IPS-20b (cell line): ENCODE data around the gene ASH1L.
"Not testable (repeated sequence)": the region's sequence is repeated elsewhere in the genome, so short reads cannot be mapped to it uniquely, and the experiment has no call there.

Experiments used
- H3K27ac ChIP-seq: one replicate; pipeline ENCODE4 v1.5.1; 2013; ENCODE audit warnings: low read length
- H3K27me3 ChIP-seq: 2 replicates; pipeline ENCODE4 v1.6.1; 2013; ENCODE audit warnings: mild to moderate bottlenecking, low read length, inconsistent platforms; ENCODE audit not compliant: insufficient read depth
- H3K36me3 ChIP-seq: 2 replicates; pipeline ENCODE4 v1.6.1; 2013; ENCODE audit warnings: low read depth, mild to moderate bottlenecking, inconsistent platforms, low read length, moderate library complexity; ENCODE audit not compliant: insufficient read depth
- H3K4me1 ChIP-seq: 2 replicates; pipeline ENCODE4 v1.6.1; 2013; ENCODE audit warnings: mild to moderate bottlenecking, control low read depth, inconsistent platforms, low read length, moderate library complexity; ENCODE audit not compliant: insufficient read depth
- H3K4me3 ChIP-seq: 2 replicates; pipeline ENCODE4 v1.5.1; 2013; ENCODE audit warnings: mild to moderate bottlenecking, low read length, inconsistent platforms
- H3K9ac ChIP-seq: 2 replicates; pipeline ENCODE4 v1.6.1; 2013; ENCODE audit warnings: low read depth, mild to moderate bottlenecking, inconsistent platforms, low read length, moderate library complexity
- H3K9me3 ChIP-seq: 2 replicates; pipeline ENCODE4 v1.6.1; 2013; ENCODE audit warnings: mild to moderate bottlenecking, low read depth, low read length, inconsistent platforms; ENCODE audit not compliant: insufficient read depth

The ASH1L gene

DNA sequence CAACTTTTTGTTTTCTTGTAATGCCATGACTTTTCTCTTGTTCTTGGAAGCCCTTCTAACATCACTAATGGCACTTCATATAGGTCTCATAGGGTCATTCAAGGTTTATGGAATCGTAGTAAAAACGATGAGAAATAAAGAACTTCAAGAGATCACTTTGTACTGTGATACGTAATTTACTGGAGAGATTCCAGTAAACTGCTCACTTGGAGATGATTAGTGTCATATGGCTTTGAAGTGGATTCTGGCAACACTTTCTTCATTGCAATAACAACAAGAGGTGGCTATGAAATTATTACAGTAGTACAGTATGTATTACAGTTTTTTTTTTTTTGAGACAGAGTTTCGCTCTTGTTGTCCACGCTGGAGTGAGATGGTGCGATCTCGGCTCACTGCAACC is 138.5 kb downstream of the ASH1L start:
- H3K36me3 ChIP-seq = peaks cover 2% of the 10 kb centered on the region; the same call in 1 of the 2 replicates

DNA sequence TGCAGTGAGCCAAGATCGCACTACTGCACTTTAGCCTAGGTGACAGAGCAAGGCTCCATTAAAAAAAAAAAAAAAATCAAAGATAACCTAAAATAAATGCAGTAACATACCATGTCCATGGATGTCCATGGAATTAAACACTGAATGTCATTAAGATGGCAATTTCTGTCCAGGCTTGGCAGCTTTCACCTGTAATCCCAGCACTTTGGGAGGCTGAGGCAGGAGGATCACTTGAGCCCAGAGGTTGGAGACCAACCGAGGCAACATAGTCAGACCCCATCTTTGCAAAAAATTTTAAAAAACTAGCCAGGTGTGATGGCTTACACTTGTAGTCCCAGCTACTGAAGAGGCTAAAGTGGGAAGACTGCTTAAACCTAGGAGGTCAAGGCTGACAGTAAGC is 141.8 kb downstream of the ASH1L start:
- Histone ChIP-seq H3K27me3 (no peaks in the 10 kb centered on the region), H3K27ac (no peak overlapping the region), H3K9me3 (no peaks in the 10 kb centered on the region), H3K9ac (no peak overlapping the region), H3K4me1 (no peaks in the 10 kb centered on the region), H3K36me3 (no peaks in the 10 kb centered on the region), H3K4me3 (no peak overlapping the region)

More for the DNA sequence above, 138.5 kb downstream of the ASH1L start:
- Histone ChIP-seq H3K4me1 (no peaks in the 10 kb centered on the region), H3K27me3 (no peaks in the 10 kb centered on the region), H3K27ac (no peak overlapping the region), H3K9me3 (peaks cover 1% of the 10 kb centered on the region; the same call in 1 of the 2 replicates), H3K4me3 (no peak overlapping the region), H3K9ac (no peak overlapping the region)

DNA sequence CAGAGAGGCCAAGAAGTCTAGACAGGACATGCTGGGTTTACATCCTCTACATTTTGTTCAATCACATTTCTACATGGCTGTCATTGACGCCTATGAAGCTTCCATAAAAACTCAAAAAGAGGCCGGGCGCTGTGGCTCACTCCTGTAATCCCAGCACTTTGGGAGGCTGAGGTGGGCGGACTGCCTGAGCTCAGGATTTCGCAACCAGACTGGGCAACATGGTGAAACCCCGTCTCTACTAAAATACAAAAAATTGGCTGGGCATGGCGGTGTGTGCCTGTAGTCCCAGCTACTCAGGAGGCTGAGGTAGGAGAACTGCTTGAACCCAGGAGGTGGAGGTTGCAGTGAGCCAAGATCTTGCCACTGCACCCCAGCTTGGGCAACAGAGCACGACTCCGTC is 150.8 kb downstream of the ASH1L start:
- H3K36me3 ChIP-seq = peaks cover 40% of the 10 kb centered on the region
- not testable (repeated sequence) for H3K9ac ChIP-seq, H3K4me1 ChIP-seq, H3K27me3 ChIP-seq, H3K27ac ChIP-seq, H3K9me3 ChIP-seq, H3K4me3 ChIP-seq

DNA sequence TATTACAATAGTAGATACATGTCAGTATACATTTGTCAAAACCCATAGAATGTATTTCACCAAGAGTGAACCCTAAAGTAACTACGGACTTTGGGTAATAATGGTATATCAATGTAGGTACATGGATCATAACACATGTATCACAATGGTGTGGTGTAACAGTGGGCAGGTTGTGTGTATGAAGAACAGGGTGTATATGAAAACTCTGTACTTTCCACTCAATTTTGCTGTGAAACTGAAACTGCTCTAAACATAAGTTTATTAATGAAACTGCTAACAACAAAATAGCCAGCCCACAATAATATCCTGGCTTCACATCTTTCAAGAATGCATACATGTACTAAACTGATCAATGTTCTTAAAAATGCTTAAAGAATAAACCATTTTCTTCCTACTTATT is 151.7 kb downstream of the ASH1L start:
- peaks cover 40% of the 10 kb centered on the region for H3K36me3 ChIP-seq
- H3K27me3 ChIP-seq = no peaks in the 10 kb centered on the region
- no peak overlapping the region for H3K4me3 ChIP-seq
- H3K4me1 ChIP-seq = no peaks in the 10 kb centered on the region
- no peak overlapping the region for H3K9ac ChIP-seq
- H3K9me3 ChIP-seq = no peaks in the 10 kb centered on the region
- no peak overlapping the region for H3K27ac ChIP-seq

DNA sequence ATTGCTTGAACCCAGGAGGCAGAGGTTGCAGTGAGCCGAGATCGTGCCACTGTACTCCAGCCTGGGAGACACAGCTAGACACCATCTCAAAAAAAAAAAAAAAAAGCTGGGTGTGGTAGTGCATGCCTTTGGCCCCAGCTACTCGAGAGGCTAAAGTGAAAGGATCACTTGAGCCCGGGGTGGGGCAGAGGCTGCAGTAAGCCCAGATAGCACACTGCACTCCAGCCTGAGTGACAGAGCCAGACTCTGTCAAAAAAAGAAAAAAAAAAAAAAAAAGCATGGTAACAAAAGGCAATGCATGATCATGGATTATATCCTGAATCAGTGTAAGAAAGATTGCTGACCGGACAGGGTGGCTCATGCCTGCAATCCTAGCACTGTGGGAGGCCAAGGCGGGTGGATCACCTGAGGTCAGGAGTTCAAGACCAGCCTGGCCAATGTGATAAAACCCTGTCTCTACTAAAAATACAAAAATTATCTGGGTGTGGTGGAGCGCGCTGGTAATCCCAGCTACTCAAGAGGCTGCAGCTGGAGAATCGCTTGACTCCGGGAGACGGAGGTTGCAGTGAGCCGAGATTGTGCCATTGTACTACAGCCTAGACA is 165.6 kb downstream of the ASH1L start:
- Histone ChIP-seq H3K9ac (no peak overlapping the region), H3K27ac (no peak overlapping the region), H3K36me3 (peaks cover 41% of the 10 kb centered on the region; the same call in 1 of the 2 replicates), H3K4me1 (no peaks in the 10 kb centered on the region), H3K4me3 (no peak overlapping the region), H3K9me3 (no peaks in the 10 kb centered on the region), H3K27me3 (no peaks in the 10 kb centered on the region)

DNA sequence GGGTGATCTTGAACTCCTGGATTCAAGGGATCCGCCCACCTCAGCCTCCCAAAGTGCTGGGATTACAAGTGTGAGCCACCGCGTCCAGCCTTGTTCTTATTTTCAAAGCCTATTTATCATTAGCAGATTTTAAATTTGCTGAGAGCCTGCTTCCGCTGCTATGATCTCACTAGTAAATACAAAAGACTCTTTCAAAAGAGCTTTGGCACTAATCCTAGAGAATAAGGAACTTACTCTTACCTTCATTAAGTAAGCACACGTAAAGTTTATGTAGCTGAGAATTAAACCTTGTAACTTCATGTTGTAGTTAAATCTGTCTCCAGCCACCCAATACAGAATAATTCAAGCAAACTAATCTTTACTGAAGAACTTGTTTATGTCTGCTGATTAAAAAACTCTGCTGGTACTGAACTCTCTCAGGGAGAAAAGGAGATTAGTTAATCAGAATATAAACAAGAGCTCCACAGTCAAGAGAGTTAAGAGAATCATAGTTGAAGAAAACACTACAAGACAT is 169.6 kb downstream of the ASH1L start:
- H3K27me3 ChIP-seq = no peaks in the 10 kb centered on the region
- no peak overlapping the region for H3K9ac ChIP-seq
- H3K4me1 ChIP-seq = no peaks in the 10 kb centered on the region
- no peak overlapping the region for H3K4me3 ChIP-seq
- H3K9me3 ChIP-seq = no peaks in the 10 kb centered on the region
- H3K27ac ChIP-seq = no peak overlapping the region
- peaks cover 47% of the 10 kb centered on the region; the same call in 1 of the 2 replicates for H3K36me3 ChIP-seq

DNA sequence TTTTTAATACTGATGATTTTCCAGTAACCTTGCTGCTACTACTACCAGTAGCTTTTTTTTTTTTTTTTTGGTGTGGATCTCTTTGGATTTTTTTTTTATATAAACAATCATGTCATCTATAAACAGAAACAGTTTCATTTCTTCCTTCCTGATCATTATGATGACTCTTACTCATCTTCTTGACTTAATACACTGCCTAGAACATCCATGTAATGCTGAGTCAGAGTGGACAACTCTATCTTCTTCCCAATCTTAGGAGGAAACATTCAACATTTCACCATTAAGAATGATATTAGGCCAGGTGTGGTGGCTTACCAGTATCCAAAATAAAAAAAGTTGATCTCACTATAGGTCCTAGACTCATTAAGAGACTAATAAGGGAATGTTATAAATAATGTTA is 172.8 kb downstream of the ASH1L start:
- no peak overlapping the region for H3K4me3 ChIP-seq
- H3K4me1 ChIP-seq = no peaks in the 10 kb centered on the region
- H3K9ac ChIP-seq = no peak overlapping the region
- no peak overlapping the region for H3K27ac ChIP-seq
- no peaks in the 10 kb centered on the region; the same call in 1 of the 2 replicates for H3K9me3 ChIP-seq
- peaks cover 34% of the 10 kb centered on the region; the same call in 1 of the 2 replicates for H3K36me3 ChIP-seq
- no peaks in the 10 kb centered on the region for H3K27me3 ChIP-seq

DNA sequence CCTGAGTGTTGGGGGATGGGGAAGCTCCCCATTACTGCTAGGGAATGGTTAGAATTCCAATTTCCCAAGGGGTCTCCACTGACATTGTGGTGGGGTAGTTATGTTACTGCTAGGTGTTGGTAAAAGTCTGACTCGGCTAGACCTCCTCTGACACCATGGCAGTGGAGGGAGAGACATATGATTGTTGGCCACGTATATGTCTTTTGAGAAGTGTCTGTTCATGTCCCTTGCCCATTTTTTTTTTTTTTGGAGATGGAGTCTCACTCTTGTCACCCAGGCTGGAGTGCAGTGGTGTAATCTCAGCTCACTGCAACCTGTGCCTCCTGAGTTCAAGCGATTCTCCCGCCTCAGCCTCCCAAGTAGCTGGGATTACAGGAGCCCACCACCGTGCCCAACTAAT is 176.8 kb downstream of the ASH1L start:
- not testable (repeated sequence) for H3K4me3 ChIP-seq, H3K36me3 ChIP-seq, H3K4me1 ChIP-seq

DNA sequence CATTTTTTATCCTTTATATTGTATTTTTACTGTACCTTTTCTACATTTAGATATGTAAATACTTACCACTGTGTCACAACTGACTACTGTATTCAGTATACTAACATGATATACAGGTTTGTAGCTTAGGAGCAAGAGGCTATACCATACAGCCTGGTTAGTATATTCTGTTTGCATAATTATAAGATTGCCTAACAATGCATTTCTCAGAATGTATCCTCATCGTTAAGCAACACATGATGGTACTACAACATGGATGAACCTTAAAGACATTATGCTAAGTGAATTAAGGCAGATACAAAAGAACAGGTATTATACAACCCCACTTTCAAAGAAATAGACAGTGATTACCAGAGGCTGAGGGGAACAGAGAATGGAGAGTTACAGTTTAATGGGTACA is 179.2 kb downstream of the ASH1L start:
- no peak overlapping the region for H3K9ac ChIP-seq
- no peaks in the 10 kb centered on the region; the same call in 1 of the 2 replicates for H3K9me3 ChIP-seq
- H3K36me3 ChIP-seq = peaks cover 12% of the 10 kb centered on the region
- no peaks in the 10 kb centered on the region for H3K4me1 ChIP-seq
- H3K27ac ChIP-seq = no peak overlapping the region
- no peak overlapping the region for H3K4me3 ChIP-seq
- no peaks in the 10 kb centered on the region for H3K27me3 ChIP-seq

More for the DNA sequence above, 176.8 kb downstream of the ASH1L start:
- H3K27ac ChIP-seq, H3K9ac ChIP-seq, H3K27me3 ChIP-seq, H3K9me3 ChIP-seq: not testable (repeated sequence)

DNA sequence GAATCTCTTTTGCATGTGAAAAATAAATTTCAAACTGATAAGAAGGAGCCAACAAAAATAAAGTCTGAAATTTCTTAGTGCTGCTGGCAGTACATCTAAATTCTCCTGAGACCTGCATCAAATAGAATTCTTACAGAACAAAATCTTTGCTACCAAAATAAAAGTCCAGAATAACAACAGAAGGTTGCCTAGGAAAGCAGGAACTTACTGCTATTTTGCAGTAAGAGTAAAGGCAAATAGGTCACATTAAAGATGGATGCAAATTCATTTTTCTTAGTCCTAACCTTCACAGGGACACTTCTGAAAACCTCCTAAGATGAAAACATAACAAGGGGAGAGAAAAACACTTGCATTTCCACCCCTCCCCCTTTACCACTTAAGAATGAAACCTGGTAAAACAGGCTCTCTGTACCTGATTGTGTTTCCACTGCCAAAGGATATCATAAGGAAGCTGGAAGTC is 182.9 kb downstream of the ASH1L start:
- Histone ChIP-seq H3K9me3 (no peaks in the 10 kb centered on the region), H3K27me3 (no peaks in the 10 kb centered on the region), H3K4me3 (no peak overlapping the region), H3K4me1 (no peaks in the 10 kb centered on the region), H3K27ac (no peak overlapping the region), H3K36me3 (peaks cover 39% of the 10 kb centered on the region), H3K9ac (no peak overlapping the region)

DNA sequence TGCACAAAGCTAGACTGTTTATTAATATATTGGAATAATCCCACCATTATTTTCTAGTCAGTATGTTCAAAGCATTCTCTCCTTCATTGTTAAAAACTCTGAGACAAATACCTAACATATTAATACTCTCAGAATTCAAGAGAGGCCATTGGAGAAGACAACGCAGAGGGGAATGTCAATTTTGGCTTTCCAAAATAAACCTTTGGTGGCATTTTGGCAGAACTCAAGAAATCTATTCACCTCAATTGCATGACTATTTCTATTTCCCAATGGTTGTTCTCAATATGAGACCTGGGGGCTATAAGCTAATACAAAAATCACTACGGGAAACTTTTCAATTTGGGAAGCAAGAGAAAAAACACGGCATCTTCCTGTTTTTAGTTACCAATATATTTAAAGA is 183.4 kb downstream of the ASH1L start:
- no peak overlapping the region for H3K27ac ChIP-seq
- no peak overlapping the region for H3K4me3 ChIP-seq
- no peaks in the 10 kb centered on the region for H3K9me3 ChIP-seq
- no peak overlapping the region for H3K9ac ChIP-seq
- H3K4me1 ChIP-seq = no peaks in the 10 kb centered on the region
- H3K36me3 ChIP-seq = peaks cover 42% of the 10 kb centered on the region
- no peaks in the 10 kb centered on the region for H3K27me3 ChIP-seq

DNA sequence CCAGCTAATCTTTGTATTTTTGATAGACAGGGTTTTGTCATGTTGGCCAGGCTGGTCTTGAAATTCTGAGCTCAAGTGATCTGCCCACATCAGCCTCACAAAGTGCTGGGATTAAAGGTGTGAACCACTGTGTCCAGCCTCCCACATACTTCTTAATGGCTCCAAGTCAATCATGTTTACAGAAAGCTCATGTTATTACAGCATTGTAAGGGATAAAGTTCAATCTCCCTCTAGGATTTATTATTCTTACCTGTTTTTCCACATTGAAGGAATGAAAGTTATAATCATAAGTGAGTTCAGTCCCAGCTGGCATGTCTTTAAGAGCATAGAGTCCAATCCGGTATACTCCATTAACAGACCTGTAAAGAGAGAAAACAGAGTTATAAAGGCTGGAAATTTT is 202.6 kb downstream of the ASH1L start:
- Histone ChIP-seq H3K9me3 (no peaks in the 10 kb centered on the region), H3K27ac (no peak overlapping the region), H3K4me1 (no peaks in the 10 kb centered on the region), H3K36me3 (peaks cover 39% of the 10 kb centered on the region), H3K27me3 (no peaks in the 10 kb centered on the region), H3K4me3 (no peak overlapping the region), H3K9ac (no peak overlapping the region)
